T-helper 2 cell (primary cell): Measurements from ENCODE around the gene KCNQ1OT1.

Source experiments
- DNase-seq, 5 experiments: peaks; one replicate each; pipeline versions ENCODE4 v3.0.0 to v3.0.0-alpha.2; 2012 to 2022

The KCNQ1OT1 gene

GRCh38 chr11:2719831-2720590, 20.2 kb upstream of the KCNQ1OT1 start:
- no peak for DNase-seq

GRCh38 chr11:2718817-2719438, 19.1 kb upstream of the KCNQ1OT1 start:
- DNase-seq = no peak

- no peak for DNase-seq
Measured at GRCh38 chr11:2717561-2718325, 17.9 kb upstream of the KCNQ1OT1 start.

DNA sequence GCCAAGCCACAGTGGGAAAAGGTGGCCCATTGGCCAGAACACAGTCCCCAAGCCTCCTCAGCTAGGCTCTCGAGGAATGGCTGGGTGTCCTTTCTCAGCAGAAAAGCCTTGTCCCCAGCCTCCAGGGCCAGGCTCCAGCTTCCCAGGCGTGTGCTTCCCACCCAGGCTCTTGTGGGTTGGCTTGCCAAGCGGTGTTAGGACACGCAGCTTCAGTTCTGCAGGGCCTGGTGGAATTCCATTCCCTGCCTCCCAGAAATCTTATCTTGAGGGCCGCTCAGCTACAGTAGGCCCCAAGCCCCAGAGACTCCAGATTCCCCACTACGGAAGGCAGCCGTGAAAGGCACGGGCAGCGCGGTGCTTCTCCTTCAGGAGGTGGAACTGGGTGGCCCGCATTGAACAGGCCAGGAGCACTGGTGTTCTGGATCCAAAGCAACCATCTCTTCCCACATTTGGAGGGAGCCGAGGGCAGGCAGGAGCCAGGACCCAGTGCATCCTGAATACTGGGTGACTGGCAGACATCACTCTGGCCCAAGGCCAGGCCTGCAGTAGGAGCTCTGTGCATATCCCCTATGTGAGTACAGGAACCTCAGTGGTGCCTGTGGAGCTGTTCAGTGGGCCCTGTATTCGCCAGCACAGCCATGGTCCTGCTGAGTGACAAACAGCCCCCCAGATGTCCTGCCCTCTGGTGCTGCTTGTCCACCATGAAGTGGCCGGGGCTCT, 16.7 kb upstream of the KCNQ1OT1 start:
- DNase-seq = no peak

DNA sequence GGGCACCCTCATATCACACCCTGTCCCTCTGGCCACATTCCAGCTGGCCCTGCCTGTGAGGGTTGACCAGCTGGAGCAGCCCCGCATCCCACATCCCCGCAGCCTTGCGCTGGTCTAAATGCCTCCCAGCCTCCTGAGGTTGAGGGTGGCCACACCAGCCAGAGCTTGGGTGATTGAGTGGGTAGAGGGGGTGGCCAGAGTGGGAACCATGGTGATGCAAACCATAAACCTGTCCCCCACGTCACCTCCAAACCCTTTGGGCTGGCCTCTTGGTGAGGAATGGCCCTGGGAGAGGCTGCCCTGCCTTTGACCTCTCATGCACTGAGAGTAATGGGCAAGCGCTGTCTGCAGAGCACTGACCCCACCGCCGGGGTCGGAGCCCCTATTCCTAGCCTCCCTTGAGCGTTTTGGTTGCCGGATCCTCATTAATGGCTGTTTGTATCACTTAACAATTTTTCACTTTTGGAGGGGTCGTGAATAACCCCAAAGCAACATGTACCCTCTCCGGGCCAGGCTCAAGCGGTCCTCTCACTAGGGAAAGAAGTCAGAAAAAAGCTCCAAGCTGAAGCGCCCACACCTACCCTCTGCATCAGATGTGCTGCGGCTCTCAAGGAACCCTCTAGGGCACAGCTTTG, 16.0 kb upstream of the KCNQ1OT1 start:
- no peak for DNase-seq

DNA sequence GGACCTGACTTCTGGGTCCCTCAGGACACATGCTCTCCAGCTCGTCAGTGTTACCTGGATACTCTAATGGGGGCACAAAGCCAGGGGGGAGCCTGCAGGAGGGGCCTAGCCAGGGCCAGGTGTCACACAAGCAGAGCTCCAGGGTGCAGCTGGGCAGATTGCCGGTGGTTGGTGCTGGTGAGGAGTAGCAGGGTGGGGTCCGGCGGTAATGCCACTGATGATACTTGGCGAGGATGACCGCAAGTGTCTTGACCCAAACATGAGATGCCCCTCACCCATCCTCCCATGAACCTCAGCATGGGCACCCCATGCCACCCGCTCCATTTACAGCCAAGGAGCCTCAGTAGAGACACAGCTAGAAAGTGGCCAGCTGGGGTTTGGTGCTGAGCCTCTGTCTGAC, 15.1 kb upstream of the KCNQ1OT1 start:
- no peak for DNase-seq

GRCh38 chr11:2714463-2714800, 14.6 kb upstream of the KCNQ1OT1 start:
- no peak for DNase-seq

DNA sequence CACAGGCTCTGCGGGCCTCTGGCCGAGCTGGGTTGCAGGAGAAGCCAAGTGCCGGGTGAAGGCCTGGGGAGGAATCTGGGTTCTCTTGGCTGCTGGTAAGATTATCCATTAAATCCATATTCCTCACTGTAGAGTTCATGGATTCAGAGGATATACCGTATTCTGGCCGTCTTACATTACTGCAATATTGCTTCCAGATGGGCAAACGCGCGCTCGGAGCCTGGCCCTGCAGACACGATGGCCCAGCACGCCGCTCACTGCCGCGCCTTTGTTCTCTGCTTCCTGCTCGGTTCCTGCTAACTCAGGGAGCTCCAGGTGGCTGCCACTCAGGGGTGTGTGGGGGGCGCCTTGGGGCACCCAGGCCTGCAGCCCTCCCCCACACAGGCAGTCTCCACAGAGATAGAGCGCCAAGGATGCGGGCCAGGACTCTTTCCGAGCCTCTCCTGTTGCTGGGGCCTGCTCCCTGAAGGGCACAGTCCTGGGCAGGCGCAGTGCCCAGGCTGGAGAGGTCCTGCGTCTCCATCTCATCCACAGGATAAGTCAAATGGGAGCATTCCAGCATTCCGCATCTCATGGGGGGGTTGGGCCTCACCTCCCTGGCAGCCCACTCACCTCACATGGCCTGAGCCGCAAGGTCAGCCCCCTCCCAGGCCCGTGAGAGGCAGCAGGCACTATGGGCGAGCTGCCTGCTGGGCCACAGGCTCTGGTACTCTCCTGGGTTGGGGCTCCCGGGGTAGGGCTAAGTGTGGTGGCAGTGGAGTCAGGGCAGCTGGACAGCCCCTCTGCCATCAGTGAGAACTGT, 14.1 kb upstream of the KCNQ1OT1 start:
- no peak for DNase-seq

- DNase-seq = no peak
Measured at GRCh38 chr11:2713094-2713493, 13.3 kb upstream of the KCNQ1OT1 start.

DNA sequence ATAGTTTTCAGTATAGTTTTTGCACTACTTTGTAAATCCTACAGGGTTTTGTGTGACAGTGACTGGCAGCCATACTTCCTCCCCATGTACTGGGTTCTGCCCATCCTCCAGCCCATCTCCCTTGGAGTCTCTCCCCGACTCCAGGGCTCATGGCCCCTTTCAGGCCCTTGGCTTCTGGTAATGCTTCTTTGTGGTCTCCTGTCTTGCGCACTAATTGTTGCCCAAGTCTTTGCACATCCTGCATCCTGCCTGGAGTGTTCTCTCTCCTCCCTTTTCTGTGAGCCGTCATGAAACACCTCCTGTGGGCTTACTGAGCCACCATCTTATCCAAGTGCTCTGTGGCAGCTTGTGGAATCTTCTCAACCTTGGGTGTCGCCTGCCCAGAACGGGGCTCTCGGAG, 11.4 kb upstream of the KCNQ1OT1 start:
- DNase-seq = no peak

DNA sequence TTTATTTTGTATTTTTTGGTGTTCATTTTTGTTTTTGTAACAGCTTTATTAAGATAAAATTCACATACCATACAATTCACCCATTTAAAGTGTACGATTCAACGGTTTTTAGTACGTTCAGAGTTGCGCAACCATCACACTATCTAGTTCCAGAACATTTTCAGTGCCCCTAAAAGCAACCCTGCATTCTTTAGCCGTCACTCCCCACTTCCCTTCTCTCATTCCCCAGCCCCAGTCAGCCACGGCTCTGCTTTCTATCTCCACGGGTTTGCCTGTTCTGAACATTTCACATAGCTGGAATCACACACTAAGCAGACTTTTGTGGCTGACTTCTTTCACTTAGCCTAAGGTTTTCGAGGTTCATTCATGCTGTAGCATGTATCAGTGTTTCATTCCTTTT, 9.6 kb upstream of the KCNQ1OT1 start:
- no peak for DNase-seq

GRCh38 chr11:2708757-2709281, 9.0 kb upstream of the KCNQ1OT1 start:
- no peak for DNase-seq

DNA sequence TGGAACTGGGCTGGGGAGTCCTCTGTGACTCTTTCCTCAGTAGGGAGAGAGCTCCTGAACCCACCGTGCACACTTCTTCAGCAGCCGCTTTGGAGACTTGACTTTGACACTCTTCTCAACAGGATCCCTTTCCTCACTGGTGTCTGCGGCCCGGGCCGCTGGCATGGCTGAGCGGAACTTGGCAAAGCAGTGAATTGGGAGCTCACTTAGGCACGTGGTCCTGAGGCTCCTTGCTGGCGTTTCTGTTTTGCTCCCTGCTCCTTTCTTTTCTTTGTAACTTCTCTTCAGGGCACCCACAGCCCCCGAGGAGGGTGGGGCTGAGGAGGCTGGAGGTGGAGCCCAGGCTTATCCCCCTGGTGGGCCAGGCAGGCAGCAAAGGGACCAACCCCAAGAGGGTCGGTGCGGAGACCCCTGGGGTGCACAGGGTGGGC, 8.4 kb upstream of the KCNQ1OT1 start:
- DNase-seq = no peak

- DNase-seq = no peak
Measured at GRCh38 chr11:2707736-2708135, 7.9 kb upstream of the KCNQ1OT1 start.

DNA sequence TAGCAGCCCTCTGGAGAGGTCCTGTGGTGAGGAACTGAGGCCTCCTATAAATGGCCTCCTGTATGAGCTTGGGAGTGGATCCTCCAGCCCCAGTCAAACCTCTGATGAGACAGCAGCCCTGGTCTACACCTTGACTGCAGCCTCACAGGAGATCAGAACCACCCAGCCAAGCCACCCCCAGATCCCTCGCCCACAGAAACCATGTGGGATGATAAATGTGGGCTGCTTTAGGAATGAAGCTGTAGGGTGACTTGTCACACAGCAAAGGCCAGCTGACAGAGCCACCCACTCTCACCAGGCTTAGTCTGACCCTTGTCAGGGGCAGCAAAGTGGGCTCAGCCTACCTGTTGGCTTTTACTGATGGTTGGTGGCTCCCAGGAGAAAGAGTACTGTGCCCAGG, 6.5 kb upstream of the KCNQ1OT1 start:
- no peak for DNase-seq

GRCh38 chr11:2704896-2705606, 5.3 kb upstream of the KCNQ1OT1 start:
- DNase-seq = no peak

DNA sequence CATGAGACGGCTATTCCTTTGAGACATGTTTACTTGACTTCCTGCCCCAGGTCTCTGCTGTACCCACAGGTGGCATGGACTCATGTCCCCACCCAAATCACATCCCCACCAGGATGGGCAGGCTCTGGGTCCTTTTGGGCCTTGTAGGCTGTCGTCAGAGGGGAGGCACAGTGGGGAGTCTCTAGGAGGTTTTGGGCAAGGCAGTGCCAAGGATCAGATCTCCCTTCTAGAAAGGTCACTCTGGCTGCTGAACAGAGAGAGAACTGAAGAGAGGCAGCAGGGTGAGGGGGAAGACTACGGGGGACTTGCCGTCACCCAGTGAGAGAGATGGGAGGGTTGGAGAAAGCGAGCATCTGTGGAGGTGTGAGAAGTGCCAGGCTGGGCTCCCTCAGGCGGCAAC, 4.6 kb upstream of the KCNQ1OT1 start:
- no peak for DNase-seq

GRCh38 chr11:2703363-2704141, 3.8 kb upstream of the KCNQ1OT1 start:
- peak in 1 of 5 experiments; percentile 2 for DNase-seq

DNA sequence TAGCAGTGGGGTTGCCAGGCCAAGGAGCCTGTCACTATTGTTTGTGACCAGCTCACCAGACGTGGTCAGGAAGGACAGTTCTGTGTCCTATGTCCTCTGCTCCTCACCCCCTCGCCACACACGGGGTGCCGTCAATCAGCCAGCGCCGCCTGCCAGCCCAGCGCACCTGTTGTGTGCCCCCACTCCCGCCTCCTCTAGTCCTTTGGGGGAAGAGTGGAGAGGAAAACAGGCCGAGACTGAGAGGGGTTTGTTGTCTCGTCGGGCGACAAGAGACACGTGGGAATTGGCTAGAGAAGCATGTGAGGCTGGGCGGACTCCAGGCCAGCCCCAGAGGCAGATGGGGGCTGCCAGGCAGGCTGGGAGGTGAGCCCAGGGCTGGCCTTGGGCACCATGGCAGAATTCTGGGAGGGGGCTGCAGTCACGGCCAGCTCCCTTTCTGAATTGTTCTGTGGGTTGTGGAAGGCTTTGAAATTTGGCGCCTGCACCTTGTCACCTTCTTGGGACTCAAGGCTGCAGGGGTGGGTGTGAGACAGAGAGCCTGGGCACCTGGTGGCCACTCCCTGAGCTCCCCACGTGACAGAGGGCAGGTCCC, 3.1 kb upstream of the KCNQ1OT1 start:
- DNase-seq = peak in 1 of 5 experiments; percentile 6
